ENCODE results near the gene KSR2. TPM values are rescaled to one million over a fixed set of nuclear protein-coding genes. Genes with fewer than 3 reads are reported as not detected.
"Not testable (repeated sequence)": the region's sequence is repeated elsewhere in the genome, so short reads cannot be mapped to it uniquely, and the experiment has no call there.

Gene KSR2
- total RNA-seq, 1 experiment from 2014 or later: 1.3 TPM

DNA sequence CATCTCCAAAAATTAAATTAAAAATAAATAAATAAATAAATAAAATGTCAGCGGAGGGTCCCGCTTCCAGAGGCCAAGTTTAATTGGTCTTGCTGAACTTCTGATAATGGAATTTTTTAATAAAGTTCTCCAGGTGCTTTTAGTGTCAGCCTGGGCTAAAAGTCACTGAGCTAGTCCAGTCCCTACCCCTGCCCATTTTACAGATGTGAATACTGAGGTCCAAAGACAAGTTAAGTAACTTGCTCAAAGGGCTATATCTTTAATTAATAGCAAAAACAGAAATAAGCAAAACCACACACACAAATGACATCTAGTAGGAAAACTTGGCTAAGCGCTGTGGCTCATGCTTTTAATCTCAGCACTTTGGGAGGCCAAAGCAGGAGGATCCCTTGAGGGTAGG, 42.1 kb upstream of the KSR2 start:
- TF ChIP-seq, protein P1, sequence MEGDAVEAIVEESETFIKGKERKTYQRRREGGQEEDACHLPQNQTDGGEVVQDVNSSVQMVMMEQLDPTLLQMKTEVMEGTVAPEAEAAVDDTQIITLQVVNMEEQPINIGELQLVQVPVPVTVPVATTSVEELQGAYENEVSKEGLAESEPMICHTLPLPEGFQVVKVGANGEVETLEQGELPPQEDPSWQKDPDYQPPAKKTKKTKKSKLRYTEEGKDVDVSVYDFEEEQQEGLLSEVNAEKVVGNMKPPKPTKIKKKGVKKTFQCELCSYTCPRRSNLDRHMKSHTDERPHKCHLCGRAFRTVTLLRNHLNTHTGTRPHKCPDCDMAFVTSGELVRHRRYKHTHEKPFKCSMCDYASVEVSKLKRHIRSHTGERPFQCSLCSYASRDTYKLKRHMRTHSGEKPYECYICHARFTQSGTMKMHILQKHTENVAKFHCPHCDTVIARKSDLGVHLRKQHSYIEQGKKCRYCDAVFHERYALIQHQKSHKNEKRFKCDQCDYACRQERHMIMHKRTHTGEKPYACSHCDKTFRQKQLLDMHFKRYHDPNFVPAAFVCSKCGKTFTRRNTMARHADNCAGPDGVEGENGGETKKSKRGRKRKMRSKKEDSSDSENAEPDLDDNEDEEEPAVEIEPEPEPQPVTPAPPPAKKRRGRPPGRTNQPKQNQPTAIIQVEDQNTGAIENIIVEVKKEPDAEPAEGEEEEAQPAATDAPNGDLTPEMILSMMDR (conservative IDR thresholded peaks at IDR 0.05): no peak
- Histone ChIP-seq H3K27ac (ENCODE audit: insufficient read length, low read depth, low read length) (no peak overlapping the region), H2BK20ac (ENCODE audit: low read depth, low read length, poor library complexity, severe bottlenecking) (no peak overlapping the region), H3K23ac (ENCODE audit: insufficient read length, low read depth, low read length) (no peak overlapping the region), H3K18ac (ENCODE audit: insufficient read length, low read depth, low read length) (no peak overlapping the region), H3K4ac (ENCODE audit: low read depth, low read length) (no peak overlapping the region), H4K5ac (ENCODE audit: insufficient read length, low read depth, low read length) (no peak overlapping the region), H4K8ac (replicated peaks; ENCODE audit: insufficient read length, low read depth, low read length) (no peak overlapping the region), H3K79me1 (ENCODE audit: insufficient read depth, low read depth, low read length, poor library complexity, severe bottlenecking) (no peaks in the 10 kb centered on the region), H2BK12ac (ENCODE audit: insufficient read length, low read depth, low read length) (no peak overlapping the region), H2AFZ (ENCODE audit: low read length) (no peak overlapping the region), H3K9ac (ENCODE audit: extremely low read depth, insufficient read length, low read length) (no peak overlapping the region), H3K4me1 (ENCODE audit: insufficient read depth, low read length) (no peaks in the 10 kb centered on the region), H3K14ac (ENCODE audit: insufficient read depth, low read length) (no peak overlapping the region), H3K23me2 (ENCODE audit: insufficient read length, low read depth, low read length, poor library complexity, severe bottlenecking) (no peaks in the 10 kb centered on the region), H2BK15ac (ENCODE audit: low read depth, low read length) (no peak overlapping the region), H3K56ac (ENCODE audit: insufficient read length, low read depth, low read length) (no peak overlapping the region), H4K91ac (ENCODE audit: insufficient read length, low read depth, low read length) (no peak overlapping the region), H2BK120ac (ENCODE audit: low read depth, low read length, poor library complexity, severe bottlenecking) (no peak overlapping the region), H3T11ph (ENCODE audit: low read length) (no peak overlapping the region), H3K4me2 (ENCODE audit: insufficient read depth, insufficient read length, low read length) (no peak overlapping the region), H4K20me1 (ENCODE audit: control insufficient read depth, insufficient read depth, insufficient read length) (no peaks in the 10 kb centered on the region), H3K9me3 (ENCODE audit: control insufficient read depth, low read depth, low read length) (no peaks in the 10 kb centered on the region), H3K79me2 (ENCODE audit: insufficient read depth, low read length) (no peaks in the 10 kb centered on the region), H3K27me3 (ENCODE audit: insufficient read depth, low read length) (no peaks in the 10 kb centered on the region), H2AK5ac (ENCODE audit: insufficient read length, low read length) (no peak overlapping the region), H2BK5ac (ENCODE audit: insufficient read length, low read length) (no peak overlapping the region)
- no CpG with 5 or more reads among the region's 3 CpGs for WGBS (ENCODE audit: extremely low coverage, insufficient read length, low lambda C conversion rate)
- no peak for DNase-seq
- Mint-ChIP-seq H3K36me3 (ENCODE audit: insufficient read depth in 1 of 3, low read depth in 3 of 3) (no peaks in the 10 kb centered on the region), H3K4me3 (no peak overlapping the region), H3K4me1 (peaks cover 0 to 3% of the 10 kb centered on the region in 2 experiments; a peak in 3 of 4 replicates), H3K27me3 (ENCODE audit: low read depth) (no peaks in the 10 kb centered on the region; the same call in 1 of the 2 replicates), H3K9me3 (peaks cover 0 to 3% of the 10 kb centered on the region in 2 experiments; a peak in 2 of 5 replicates), H3K27ac (no peak overlapping the region)

DNA sequence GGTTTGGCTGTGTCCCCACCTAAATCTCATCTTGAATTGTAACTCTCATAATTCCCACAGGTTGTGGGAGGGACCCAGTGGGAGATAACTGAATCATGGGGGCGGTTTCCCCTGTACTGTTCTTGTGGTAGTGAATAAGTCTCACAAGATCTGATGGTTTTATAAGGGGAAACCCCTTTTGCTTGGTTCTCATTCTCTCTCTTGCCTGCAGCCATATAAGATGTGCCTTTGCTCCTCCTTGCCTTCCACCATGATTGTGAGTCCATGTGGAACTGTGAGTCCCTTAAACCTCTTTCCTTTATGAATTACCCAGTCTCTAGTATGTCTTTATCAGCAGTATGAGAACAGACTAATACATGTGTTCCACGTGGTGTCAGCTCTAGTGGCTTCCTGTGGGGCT, 31.0 kb upstream of the KSR2 start:
- not testable (repeated sequence) for H3K4me3 Mint-ChIP-seq; H3K27ac Mint-ChIP-seq; H3K27me3 ChIP-seq (ENCODE audit: insufficient read depth, low read length); H3K27me3 Mint-ChIP-seq (ENCODE audit: low read depth); H3K56ac ChIP-seq (ENCODE audit: insufficient read length, low read depth, low read length); H3K14ac ChIP-seq (ENCODE audit: insufficient read depth, low read length); H3K36me3 Mint-ChIP-seq (ENCODE audit: insufficient read depth in 1 of 3, low read depth in 3 of 3); H3T11ph ChIP-seq (ENCODE audit: low read length); H2BK12ac ChIP-seq (ENCODE audit: insufficient read length, low read depth, low read length); DNase-seq; H3K9me3 Mint-ChIP-seq; H2BK15ac ChIP-seq (ENCODE audit: low read depth, low read length); H3K79me2 ChIP-seq (ENCODE audit: insufficient read depth, low read length); H2BK5ac ChIP-seq (ENCODE audit: insufficient read length, low read length); H3K4me1 ChIP-seq (ENCODE audit: insufficient read depth, low read length); H3K9ac ChIP-seq (ENCODE audit: extremely low read depth, insufficient read length, low read length); H3K18ac ChIP-seq (ENCODE audit: insufficient read length, low read depth, low read length); H4K91ac ChIP-seq (ENCODE audit: insufficient read length, low read depth, low read length); H3K9me3 ChIP-seq (ENCODE audit: control insufficient read depth, low read depth, low read length); H3K79me1 ChIP-seq (ENCODE audit: insufficient read depth, low read depth, low read length, poor library complexity, severe bottlenecking); H4K5ac ChIP-seq (ENCODE audit: insufficient read length, low read depth, low read length); H3K27ac ChIP-seq (ENCODE audit: insufficient read length, low read depth, low read length); H4K20me1 ChIP-seq (ENCODE audit: control insufficient read depth, insufficient read depth, insufficient read length); H4K8ac ChIP-seq (replicated peaks; ENCODE audit: insufficient read length, low read depth, low read length); H2AK5ac ChIP-seq (ENCODE audit: insufficient read length, low read length); H3K4me2 ChIP-seq (ENCODE audit: insufficient read depth, insufficient read length, low read length); H2BK20ac ChIP-seq (ENCODE audit: low read depth, low read length, poor library complexity, severe bottlenecking); H3K4ac ChIP-seq (ENCODE audit: low read depth, low read length); H3K23ac ChIP-seq (ENCODE audit: insufficient read length, low read depth, low read length); H2BK120ac ChIP-seq (ENCODE audit: low read depth, low read length, poor library complexity, severe bottlenecking); H2AFZ ChIP-seq (ENCODE audit: low read length); H3K23me2 ChIP-seq (ENCODE audit: insufficient read length, low read depth, low read length, poor library complexity, severe bottlenecking); H3K4me1 Mint-ChIP-seq
- no CpG with 5 or more reads among the region's 2 CpGs for WGBS (ENCODE audit: extremely low coverage, insufficient read length, low lambda C conversion rate)

Measured in H9 (cell line).